ENCODE measurements around the gene MKNK2. TPM values are rescaled to one million over a fixed set of nuclear protein-coding genes. Genes with fewer than 3 reads are reported as not detected.
A peak's percentile ranks its signal among the peaks of the same experiment; 100 is the strongest.

MKNK2 gene
- total RNA-seq, 1 experiment from 2014 or later: 96.8 TPM

GRCh38 chr19:2097203-2097885 lies 46.3 kb upstream of the MKNK2 start:
- no peak for TF ChIP-seq EZH2phosphoT487 (IDR thresholded peaks at IDR 0.05; ENCODE audit: borderline replicate concordance, low read length)
- no peak for TF ChIP-seq EZH2 (IDR thresholded peaks at IDR 0.05; ENCODE audit: low read length, unreplicated experiment)
- TF ChIP-seq CTCF (conservative IDR thresholded peaks at IDR 0.05; ENCODE audit: low read depth, low read length): no peak
- Histone ChIP-seq H3K9ac (ENCODE audit: low read length) (no peak overlapping the region; the same call in 1 of the 2 replicates), H4K20me1 (ENCODE audit: low read length) (no peaks in the 10 kb centered on the region), H3K4me1 (ENCODE audit: insufficient read depth, low read length) (peaks cover 5% of the 10 kb centered on the region; the same call in 1 of the 2 replicates), H3K36me3 (ENCODE audit: low read depth, low read length) (no peaks in the 10 kb centered on the region; the same call in 1 of the 2 replicates), H3K79me2 (ENCODE audit: low read length) (peaks cover 29% of the 10 kb centered on the region), H3K27me3 (ENCODE audit: low read length) (no peaks in the 10 kb centered on the region), H3F3A (ENCODE audit: low read length, unreplicated experiment) (no peaks in the 10 kb centered on the region), H3K27ac (ENCODE audit: low read length) (no peak overlapping the region), H3K4me3 (ENCODE audit: low read length) (peak overlapping the region; percentile 65), H2AFZ (ENCODE audit: low read length) (peak overlapping the region; percentile 78), H3K9me3 (ENCODE audit: low read length) (no peaks in the 10 kb centered on the region), H3K4me2 (ENCODE audit: low read length) (peak overlapping the region; percentile 95), H3K9me2 (replicated peaks; ENCODE audit: low read length) (no peaks in the 10 kb centered on the region)
- DNase-seq: no peak
- intact Hi-C loops (cut with micrococcal nuclease): loop anchor here (5.0 kb wide), 1 partner anchor 55 kb away; the partner anchor contains the start of gene AP3D1
- CTCF ChIA-PET: no interaction called here
- POLR2A ChIA-PET (ENCODE audit: unreplicated experiment): interaction anchor here (0.6 kb wide), 1 partner anchor 38 kb away, joined by 6 read pairs; no protein-coding TSS in a partner anchor
- peak; percentile 1; the same call in 1 of the 2 replicates for ATAC-seq
- no TSS peak for BruUV-seq (replicated peaks)

DNA sequence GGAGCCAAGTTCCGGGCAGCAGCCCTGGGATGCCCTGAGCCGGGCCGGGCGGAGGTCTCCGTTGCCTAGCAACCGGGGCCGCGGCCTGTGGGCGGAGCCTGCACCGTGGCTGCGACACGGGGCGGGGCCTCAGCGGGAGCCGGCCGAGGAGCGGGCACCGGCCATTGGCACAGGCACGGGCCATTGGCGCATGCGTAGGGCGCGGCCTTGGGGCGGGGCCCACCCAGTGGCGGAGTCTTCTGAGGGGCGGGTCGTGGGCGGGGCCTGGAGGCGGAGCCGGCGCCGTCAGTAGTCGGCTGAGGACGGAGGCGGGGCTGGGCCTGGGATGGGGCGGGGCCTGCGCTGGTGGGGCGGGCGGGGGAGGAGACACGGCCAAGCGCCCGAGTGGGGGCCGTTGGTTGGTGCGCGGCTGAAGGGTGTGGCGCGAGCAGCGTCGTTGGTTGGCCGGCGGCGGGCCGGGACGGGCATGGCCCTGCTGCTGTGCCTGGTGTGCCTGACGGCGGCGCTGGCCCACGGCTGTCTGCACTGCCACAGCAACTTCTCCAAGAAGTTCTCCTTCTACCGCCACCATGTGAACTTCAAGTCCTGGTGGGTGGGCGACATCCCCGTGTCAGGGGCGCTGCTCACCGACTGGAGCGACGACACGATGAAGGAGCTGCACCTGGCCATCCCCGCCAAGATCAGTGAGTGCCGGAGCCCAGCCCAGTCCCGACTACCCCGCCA lies 45.6 kb upstream of the MKNK2 start, which contains the start of gene IZUMO4:
Gene IZUMO4, plus strand, starts transcription at position 436 of the 723 bp plus-strand sequence. Its CDS starts 31 bp downstream, at position 467.
- CTCF ChIA-PET: no interaction called here
- TF ChIP-seq EZH2 (IDR thresholded peaks at IDR 0.05; ENCODE audit: low read length, unreplicated experiment): no peak
- peak; percentile 37 for TF ChIP-seq CTCF (conservative IDR thresholded peaks at IDR 0.05; ENCODE audit: low read depth, low read length)

More for the DNA sequence above, 45.6 kb upstream of the MKNK2 start, which contains the start of gene IZUMO4:
- ATAC-seq (peak; percentile 85), DNase-seq (peak; percentile 94)
- no peaks in the 10 kb centered on the region; the same call in 1 of the 2 replicates for H3K36me3 ChIP-seq (ENCODE audit: low read depth, low read length)
- intact Hi-C loops (cut with micrococcal nuclease): loop anchor here (5.0 kb wide), 1 partner anchor 56 kb away; the partner anchor contains the start of gene AP3D1
- H3K27me3 ChIP-seq (ENCODE audit: low read length): no peaks in the 10 kb centered on the region
- H3K9me2 ChIP-seq (replicated peaks; ENCODE audit: low read length): no peaks in the 10 kb centered on the region
- H4K20me1 ChIP-seq (ENCODE audit: low read length): no peaks in the 10 kb centered on the region
- H3K27ac ChIP-seq (ENCODE audit: low read length): peak within 1 kb of the TSS; percentile 71
- no TSS peak for BruUV-seq (replicated peaks)
- peak within 1 kb of the TSS; percentile 82 for H3K9ac ChIP-seq (ENCODE audit: low read length)
- H3K4me1 ChIP-seq (ENCODE audit: insufficient read depth, low read length): peaks cover 5% of the 10 kb centered on the region; the same call in 1 of the 2 replicates
- H3F3A ChIP-seq (ENCODE audit: low read length, unreplicated experiment): no peaks in the 10 kb centered on the region
- H3K4me2 ChIP-seq (ENCODE audit: low read length): peak within 1 kb of the TSS; percentile 95
- H2AFZ ChIP-seq (ENCODE audit: low read length): peak within 1 kb of the TSS; percentile 78
- H3K4me3 ChIP-seq (ENCODE audit: low read length): peak within 1 kb of the TSS; percentile 87
- no peaks in the 10 kb centered on the region for H3K9me3 ChIP-seq (ENCODE audit: low read length)
- peaks cover 29% of the 10 kb centered on the region for H3K79me2 ChIP-seq (ENCODE audit: low read length)
- POLR2A ChIA-PET (ENCODE audit: unreplicated experiment): interaction anchor here (0.6 kb wide), 1 partner anchor 37 kb away, joined by 6 read pairs; no protein-coding TSS in a partner anchor
